Posterior vena cava (tissue), 2 donors: ENCODE data around the gene THUMPD1. TPM values are rescaled to one million over a fixed set of nuclear protein-coding genes. Genes with fewer than 3 reads are reported as not detected.
"Not testable (repeated sequence)": the region's sequence is repeated elsewhere in the genome, so short reads cannot be mapped to it uniquely, and the experiment has no call there.

Source experiments
- DNase-seq: peaks from one replicate; pipeline ENCODE4 v3.0.0-alpha.2; 2020; ENCODE audit warnings: low spot score
- intact Hi-C, 2 donors: fragments of 100-400 bp; cut with DNase I; formaldehyde crosslinking; loops; one replicate each; pipeline versions ENCODE4 v1.14.1 to v1.14.2; 2022 to 2023
- total RNA-seq, 2 donors: library from RNA; stranded (reverse); fragmentation: NEBNext Ultra II Directional; extraction: Animal tissue kit (Norgen Biotek cat#: 25700); gene quantifications; one replicate each; pipeline ENCODE4 v1.2.1, GENCODE V29; 2021
- donor health status: DM: yes; HTN: yes; CAD: no.
- donor health status: DM: yes; HTN: yes; CAD: no.

THUMPD1 gene
- total RNA-seq, 2 donors from 2014 or later = 24.9 to 26.1 TPM

DNA sequence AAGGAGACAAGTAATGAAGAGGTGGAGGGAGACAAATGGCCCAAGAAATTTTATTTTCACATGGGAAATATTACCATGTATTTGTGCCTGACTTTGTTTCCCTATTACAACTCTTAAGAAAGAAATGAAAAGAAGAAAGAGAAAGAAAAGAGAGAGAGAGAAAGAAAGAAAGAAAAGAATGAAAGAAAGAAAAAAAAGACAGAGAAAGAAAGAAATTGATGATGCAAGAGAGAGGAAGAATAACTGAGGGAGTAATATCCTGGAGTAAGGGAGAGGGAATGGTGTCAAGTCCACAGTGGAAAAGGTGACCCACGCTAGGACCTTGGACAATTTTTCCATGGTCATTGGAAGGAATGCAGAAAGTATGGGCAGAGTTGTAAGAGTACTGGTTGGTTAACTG, 12.1 kb upstream of the THUMPD1 start:
- intact Hi-C loops = no loop called here
- no peak for DNase-seq

DNA sequence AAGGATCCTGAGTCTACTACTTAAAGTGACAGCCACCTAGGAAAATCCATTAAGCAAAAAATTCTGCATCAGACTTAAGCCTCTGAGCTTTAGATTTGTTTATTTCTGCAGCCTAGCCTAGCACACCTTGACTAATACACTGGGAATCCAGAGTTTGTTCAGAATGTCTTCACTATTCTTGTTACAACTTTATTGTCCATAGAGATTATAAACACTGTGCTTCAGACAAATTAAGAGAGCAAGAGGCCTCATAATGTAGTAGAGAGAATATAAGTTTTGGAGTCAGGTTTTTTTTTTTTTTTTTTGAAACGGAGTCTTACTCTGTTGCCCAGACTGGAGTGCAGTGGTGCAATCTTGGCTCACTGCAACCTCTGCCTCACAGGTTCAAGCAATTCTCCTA, 8.9 kb upstream of the THUMPD1 start:
- intact Hi-C loops = no loop called here
- no peak for DNase-seq

DNA sequence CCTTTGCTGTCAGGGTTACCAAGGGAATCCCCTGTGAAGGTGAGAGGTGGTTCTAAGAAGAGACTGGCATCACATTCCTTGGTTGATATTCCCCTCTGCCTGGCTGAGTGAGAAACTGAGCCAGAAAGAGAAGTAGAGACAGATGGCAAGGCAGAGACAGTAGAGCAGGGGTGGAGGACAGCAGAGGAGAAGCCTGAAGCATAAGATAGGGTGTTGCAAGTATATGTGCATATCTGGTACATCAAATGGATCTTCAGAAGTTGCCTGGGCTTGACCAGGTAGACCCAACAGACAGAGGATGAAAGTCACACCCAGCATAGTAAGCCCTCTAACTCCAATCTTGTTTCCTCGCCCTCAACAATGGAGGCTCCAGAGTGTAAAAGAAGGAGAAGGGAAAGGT, 7.9 kb upstream of the THUMPD1 start:
- DNase-seq = no peak
- intact Hi-C loops = no loop called here

DNA sequence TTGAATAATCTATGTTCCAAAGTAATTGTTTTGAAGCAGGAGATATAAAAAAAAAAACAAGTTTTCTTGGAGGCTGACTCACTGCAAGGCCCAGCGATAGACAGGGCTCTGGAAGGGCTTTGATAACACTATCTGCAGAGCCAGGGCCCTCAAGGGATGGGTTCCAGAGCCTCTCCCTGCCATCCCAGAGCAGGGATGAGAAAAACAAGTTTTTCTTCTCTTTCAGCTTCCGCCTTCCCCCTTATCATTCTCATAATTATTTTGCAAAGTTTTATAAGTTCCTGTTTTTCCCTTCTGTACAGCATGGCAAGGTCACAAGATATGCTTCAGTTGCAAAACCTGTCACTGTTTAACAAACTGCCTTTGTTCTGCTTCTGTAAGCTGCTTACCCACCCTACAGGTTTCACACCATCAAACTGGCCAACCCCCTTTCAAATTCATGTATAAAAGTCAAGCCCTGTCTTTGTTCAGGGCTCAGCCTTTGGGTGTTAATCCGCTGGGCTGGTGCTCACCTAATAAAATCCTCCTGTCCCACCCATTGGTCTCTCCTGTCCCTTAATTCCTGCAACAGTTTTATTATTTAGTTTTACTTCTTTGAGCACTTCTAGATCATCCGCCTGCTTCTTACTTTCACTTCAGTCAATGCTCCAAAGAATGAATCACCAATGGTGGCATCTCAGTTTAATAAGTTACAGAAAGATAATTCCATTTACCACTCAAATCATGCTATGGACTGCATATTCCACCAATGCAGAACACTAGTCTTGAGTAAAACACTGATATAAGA, 5.6 kb upstream of the THUMPD1 start:
- DNase-seq = no peak
- intact Hi-C loops = no loop called here

DNA sequence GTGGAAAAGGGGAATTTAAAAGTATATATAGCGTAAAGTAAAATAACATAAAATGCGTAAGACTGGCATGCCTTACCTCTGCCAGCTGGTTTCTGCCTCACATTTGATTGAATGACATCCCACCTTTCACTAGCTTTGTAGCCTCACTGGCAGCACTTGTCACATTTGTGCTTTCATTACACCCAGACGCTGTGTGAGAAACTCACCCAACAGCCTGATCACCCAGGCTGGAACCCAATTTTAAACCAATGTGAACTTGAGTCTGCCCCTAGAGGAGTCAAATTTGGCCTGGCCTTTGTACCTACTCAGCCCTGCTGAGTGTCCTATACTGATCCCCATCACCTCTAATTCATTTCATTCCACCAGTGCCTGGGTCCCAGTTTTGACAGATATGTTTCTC, 4.8 kb upstream of the THUMPD1 start:
- intact Hi-C loops = no loop called here
- no peak for DNase-seq

GRCh38 chr16:20744922-20745440, 3.4 kb upstream of the THUMPD1 start:
- intact Hi-C loops = no loop called here
- DNase-seq = no peak

- no peak for DNase-seq
- intact Hi-C loops = no loop called here
These were observed 2.0 kb upstream of the THUMPD1 start for GRCh38 chr16:20743591-20743990.

DNA sequence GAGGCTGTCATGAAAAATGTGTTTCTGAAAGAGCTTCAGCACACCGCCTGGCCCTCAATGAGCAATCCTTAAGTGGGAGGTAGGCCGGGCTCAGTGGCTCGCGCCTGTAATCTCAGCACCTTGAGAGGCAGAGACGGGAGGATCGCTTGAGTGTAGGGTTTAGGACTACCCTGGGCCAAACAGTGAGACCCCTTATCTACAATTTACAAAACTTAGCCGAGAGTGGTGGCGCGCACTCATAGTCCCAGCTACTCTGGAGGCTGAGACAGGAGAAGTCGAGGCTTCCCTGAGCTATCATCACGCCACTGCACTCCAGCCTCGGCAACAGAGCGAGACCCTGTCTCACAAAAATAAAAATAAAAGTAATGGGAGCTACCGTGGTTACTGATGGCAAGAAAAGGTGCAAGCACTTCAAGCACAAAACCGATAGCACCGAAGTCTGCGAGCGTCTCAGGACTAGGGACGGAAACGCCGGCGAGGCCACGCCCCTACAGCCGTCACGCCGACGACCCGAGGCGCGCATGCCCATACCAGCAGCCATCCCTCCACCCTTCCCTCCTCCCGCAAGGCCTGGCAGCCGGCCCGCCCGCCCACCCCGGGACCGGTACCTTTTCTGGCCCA, 607 bp downstream of the THUMPD1 start:
- intact Hi-C loops = no loop called here

DNA sequence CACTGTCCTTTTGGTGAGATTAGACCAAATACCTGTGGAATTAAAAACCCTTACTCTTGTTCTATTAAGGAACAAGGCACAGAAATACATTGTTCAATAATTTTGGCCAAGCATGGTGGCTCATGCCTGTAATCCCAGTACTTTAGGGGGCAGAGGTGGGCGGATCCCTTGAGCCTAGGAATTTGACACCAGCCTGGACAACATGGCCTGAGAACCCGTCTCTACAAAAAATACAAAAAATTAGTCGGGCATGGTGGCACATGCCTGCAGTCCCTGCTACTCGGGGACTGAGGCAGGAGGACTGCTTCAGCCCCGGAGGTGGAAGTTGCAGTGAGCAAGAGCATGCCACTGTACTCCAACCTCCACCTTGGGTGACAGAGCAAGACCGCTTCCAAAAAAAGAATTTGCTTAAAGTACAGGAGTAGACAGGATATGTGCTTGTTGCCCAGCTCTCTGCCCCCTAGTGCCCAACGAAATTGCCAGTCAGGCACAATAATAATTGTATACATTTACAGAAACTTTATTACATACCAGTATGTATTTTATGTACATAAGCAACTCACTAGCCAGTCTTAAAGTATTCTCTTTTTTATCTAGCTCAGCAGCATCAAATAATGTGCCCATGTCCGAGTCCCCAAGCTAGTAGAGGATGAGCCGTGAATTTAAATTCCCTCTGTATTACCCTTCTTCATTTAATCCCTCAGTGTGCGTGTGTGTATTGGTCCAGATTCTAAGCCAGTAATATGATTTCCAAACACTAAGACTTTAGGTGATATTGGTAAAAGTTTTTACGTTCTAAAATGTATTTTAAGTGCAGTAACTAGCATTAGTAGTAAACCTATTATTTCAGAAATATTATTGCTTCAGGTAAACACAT, 1.4 kb downstream of the THUMPD1 start:
- no peak for DNase-seq
- intact Hi-C loops = no loop called here

More for the DNA sequence above, 607 bp downstream of the THUMPD1 start:
- DNase-seq = peak; percentile 97

DNA sequence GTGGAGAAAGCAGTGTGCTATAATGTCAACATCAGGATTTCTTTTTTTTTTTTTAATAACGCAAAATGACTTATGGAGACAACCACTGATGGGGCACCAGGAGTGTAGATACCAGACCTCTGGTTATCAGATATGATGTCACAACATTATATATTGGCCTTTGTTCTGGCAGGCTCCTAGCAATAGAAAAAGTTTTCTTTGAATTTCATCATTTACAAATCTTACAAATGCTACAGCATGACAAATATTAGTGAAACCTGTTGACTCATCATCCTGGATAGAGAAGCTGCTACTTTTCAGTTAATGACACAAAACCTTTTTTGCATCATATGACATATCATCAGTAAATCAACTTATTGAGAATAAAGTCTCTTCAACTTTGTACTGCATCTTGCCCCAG, 6.1 kb downstream of the THUMPD1 start:
- intact Hi-C loops = no loop called here
- DNase-seq = no peak

GRCh38 chr16:20734782-20735181, 6.8 kb downstream of the THUMPD1 start:
- intact Hi-C loops = no loop called here
- no peak for DNase-seq

DNA sequence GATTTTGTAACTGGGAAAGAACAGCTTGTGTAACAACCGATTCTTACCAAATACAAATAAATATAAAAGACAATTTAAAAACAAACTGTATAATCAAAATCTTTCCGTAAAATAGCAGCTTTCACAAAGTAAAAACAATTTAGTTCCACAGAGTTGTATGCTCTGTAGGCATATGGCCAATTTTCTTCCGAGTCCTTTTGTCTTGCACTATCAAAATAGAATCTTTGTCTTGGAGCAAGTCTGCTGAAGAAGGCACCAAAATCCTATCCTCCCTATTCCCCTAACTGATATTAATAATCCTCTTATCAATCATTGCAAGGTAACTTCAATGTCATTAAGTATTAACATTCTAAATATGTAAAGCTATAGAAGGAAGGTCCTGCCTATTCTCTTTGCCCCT, 7.6 kb downstream of the THUMPD1 start:
- no peak for DNase-seq
- intact Hi-C loops = no loop called here

DNA sequence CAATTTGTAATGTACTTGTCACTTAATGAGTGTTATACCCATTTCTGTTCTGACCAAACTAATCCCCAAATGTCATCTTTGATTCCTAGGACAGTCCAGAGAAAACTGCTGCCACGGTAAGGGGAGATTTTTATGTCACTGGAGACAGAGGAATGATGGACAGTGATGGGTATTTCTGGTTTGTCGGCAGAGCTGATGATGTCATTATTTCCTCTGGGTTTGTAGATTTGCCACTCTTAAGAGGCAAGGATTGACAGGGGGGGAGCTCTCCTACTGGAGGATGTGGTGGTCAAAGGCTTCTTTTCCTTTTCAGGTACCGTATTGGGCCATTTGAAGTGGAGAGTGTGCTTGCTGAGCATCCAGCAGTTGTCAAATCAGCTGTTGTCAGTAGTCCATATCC, 12.5 kb downstream of the THUMPD1 start:
- intact Hi-C loops = no loop called here
- DNase-seq = no peak

DNA sequence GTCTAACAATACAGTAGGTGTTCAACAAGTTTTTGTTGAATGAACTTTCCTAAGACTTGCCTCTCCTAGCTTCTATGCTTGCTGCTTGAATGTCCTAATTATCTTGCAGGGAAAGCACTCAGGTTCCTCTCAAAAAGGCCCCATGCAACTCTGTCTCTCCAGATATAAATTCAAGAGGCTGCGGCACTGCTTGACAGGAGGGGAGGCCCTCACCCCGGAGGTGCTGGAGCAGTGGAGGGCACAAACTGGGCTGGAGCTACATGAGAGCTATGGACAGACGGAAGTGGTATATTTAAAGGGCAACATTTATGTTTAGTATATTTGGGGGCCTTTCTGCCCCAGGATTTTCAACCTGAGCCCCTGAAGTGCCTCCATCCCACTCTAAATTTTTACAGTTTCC, 14.4 kb downstream of the THUMPD1 start:
- intact Hi-C loops = no loop called here
- no peak for DNase-seq

DNA sequence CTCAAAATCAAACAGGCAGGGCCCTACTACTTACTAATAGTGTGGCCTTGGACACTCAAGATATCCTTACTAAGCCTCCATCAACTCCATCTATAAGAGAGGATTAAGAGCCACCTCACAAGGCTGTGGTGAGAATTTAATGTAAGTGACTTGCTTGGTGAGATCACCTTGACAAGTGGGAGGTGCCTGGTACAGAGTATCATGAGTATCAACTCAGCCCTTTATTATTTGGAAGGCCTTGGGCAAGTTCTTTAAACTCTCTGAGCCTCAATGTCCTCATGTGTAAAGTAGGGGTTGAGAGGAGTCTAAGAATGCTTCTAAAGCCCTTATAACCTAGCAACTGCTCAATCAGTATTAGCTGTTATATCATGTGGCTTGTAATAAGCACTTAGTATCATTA, 15.0 kb downstream of the THUMPD1 start:
- intact Hi-C loops = no loop called here
- DNase-seq = no peak

DNA sequence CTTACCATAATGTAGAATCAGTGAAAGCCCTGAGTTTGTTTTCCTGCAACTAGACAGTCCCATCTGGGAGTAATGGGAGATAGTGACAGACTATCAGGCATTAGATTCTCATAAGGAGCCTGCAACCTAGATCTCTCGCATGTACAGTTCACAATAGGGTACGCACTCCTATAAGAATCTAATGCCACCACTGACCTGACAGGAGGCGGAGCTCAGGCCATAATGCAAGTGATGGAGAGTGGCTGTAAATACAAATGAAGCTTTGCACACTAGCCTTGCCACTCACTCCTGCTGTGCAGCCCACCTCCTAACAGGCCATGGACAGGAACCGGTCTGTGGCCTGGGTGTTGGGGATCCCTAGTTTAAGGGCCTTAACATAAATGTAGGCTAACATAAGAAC, 21.4 kb downstream of the THUMPD1 start:
- intact Hi-C loops = no loop called here
- no peak for DNase-seq

DNA sequence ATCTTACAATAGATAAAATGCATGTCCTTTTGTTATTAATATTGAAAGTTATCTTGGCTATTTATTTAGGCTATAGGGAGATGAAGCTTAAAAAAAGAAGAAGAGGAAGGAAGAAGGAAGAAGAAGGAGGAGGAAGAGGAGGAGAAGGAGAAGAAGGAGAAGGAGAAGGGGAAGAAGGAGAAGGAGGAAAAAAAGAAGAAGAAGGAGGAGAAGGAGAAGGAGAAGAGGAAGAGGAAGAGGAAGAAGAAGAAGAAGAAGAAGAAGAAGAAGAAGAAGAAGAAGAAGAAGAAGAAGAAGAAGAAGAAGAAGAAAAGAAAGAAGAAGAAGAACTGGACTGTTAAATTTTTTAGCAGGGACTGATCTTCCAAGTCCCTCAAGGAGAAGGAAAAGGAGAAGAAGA, 23.9 kb downstream of the THUMPD1 start:
- DNase-seq, intact Hi-C loops: not testable (repeated sequence)

- DNase-seq = no peak
- intact Hi-C loops = no loop called here
These were observed 30.2 kb downstream of the THUMPD1 start for GRCh38 chr16:20711277-20711911.

DNA sequence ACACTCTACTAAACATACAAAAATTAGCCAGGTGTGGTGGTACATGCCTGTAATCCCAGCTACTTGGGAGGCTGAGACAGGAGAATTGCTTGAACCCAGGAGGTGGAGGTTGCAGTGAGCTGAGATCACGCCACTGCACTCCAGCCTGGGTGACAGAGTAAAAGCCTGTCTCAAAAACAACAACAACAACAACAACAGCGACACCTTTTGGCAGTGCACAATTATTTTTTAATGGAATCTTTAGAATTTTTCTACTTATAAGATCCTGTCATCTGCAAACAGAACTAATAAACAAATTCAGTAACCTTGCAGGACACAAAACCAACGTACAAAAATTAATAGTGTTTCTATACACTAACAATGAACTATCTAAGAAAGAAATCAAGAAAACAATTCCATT, 33.5 kb downstream of the THUMPD1 start:
- intact Hi-C loops, DNase-seq: not testable (repeated sequence)

DNA sequence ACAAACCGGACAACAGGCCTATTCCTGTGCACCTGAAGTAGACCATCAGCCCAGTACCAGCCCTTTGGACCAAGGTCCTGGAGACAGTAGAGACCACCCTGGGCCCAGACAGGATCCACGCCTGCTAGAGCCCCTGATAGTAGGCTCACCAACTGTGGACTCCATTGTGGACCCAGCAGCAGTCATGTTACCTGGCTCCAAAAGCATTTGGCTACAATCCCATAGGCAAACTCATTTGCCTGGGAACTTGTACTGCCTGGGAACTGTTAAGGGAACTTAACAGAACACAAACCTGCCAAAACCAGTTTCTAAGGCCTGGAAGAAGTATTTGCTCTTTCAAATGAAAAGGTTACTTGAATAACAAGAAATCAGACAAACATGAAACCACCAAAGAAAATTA, 34.2 kb downstream of the THUMPD1 start:
- no peak for DNase-seq
- intact Hi-C loops = no loop called here
